ENCODE measurements around the gene OBP2A. TPM values are rescaled to one million over a fixed set of nuclear protein-coding genes. Genes with fewer than 3 reads are reported as not detected.

OBP2A gene
- total RNA-seq, 4 donors from 2014 or later = not detected

DNA sequence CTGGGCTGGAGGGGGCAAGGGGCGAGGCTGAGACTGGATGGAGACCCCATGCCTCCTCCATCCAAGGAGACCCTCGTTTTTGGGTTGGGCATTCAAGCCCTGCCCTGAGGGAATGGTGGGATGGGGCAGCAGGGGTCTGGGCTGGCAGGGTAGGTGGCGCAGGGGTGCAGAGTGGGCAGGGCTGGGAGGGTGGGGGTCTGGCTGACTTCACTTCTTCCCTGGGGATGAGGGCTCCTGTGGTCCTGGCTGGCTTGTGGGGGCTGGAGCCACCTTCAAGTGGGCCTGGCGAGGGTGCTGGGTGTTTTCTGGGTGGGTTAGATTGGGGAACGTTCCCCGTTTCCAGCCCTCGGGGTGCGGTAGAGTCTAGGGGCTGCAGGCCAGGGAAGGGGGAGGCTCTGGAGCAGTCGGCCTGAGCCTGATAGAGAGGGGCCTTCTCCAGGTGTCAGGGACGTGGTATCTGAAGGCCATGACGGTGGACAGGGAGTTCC lies 24.3 kb upstream of the OBP2A start:
- peaks cover 73% of the 10 kb centered on the region for H3K27me3 ChIP-seq
- H3K27ac ChIP-seq = no peak overlapping the region
- H3K36me3 ChIP-seq = no peaks in the 10 kb centered on the region
- no peak overlapping the region for H3K4me3 ChIP-seq
- 83% methylated on average over 5 of the region's 11 CpGs; no CpG with 5 or more reads in 1 of the 2 donors for WGBS, 2 donors (ENCODE audit: low coverage in 1 of 2)
- no peaks in the 10 kb centered on the region for H3K9me3 ChIP-seq
- H3K4me1 ChIP-seq = no peaks in the 10 kb centered on the region
- no peak for ATAC-seq
- TF ChIP-seq, protein P1, sequence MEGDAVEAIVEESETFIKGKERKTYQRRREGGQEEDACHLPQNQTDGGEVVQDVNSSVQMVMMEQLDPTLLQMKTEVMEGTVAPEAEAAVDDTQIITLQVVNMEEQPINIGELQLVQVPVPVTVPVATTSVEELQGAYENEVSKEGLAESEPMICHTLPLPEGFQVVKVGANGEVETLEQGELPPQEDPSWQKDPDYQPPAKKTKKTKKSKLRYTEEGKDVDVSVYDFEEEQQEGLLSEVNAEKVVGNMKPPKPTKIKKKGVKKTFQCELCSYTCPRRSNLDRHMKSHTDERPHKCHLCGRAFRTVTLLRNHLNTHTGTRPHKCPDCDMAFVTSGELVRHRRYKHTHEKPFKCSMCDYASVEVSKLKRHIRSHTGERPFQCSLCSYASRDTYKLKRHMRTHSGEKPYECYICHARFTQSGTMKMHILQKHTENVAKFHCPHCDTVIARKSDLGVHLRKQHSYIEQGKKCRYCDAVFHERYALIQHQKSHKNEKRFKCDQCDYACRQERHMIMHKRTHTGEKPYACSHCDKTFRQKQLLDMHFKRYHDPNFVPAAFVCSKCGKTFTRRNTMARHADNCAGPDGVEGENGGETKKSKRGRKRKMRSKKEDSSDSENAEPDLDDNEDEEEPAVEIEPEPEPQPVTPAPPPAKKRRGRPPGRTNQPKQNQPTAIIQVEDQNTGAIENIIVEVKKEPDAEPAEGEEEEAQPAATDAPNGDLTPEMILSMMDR (IDR thresholded peaks at IDR 0.05) = no peak
- TF ChIP-seq EP300 (IDR thresholded peaks at IDR 0.05) = no peak

DNA sequence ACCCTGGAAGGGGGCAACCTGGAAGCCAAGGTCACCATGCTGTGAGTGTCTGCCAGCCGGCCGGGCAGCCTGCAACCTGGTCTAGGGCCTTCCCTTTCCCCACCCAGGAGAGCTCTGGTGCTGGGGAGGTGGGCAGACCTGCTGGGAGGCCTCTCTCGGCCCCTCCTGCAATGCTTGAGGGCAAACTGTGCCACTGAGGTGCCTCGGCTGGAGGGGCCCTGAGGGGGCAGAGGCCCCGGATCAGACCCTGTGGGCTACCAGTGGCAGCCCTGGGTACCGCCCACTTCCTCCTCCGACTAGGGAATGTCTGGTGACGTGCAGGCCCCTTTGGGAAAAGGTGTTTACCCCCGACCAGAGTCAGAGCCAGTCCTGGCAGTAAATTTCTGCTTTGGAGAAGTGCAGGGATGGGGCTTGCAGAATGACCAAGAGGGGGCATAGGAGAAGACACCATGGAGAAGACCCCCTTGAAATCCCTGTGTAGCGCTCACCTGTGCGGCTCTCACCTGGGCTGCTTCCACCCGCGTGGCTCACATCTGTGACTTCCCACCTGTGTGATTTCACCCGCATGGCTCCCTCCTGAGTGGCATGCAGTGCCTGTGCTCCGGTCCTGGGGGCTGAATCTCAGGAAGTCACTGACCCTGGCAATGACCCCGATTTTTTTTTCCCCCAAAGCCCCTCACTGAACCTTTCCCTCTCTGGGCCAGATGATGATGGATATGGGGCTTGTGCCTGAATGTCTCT lies 23.6 kb upstream of the OBP2A start:
- no peaks in the 10 kb centered on the region for H3K4me1 ChIP-seq
- peaks cover 77% of the 10 kb centered on the region for H3K27me3 ChIP-seq
- no peaks in the 10 kb centered on the region for H3K9me3 ChIP-seq
- no peak for TF ChIP-seq POLR2A (IDR thresholded peaks at IDR 0.05)
- no peak for TF ChIP-seq POLR2AphosphoS5 (IDR thresholded peaks at IDR 0.05)
- TF ChIP-seq, protein P1 (IDR thresholded peaks at IDR 0.05) = no peak
- no peak for TF ChIP-seq EP300 (IDR thresholded peaks at IDR 0.05)
- no peak overlapping the region for H3K4me3 ChIP-seq
- no peaks in the 10 kb centered on the region for H3K36me3 ChIP-seq
- ATAC-seq = no peak
- WGBS, 2 donors (ENCODE audit: low coverage in 1 of 2) = 50 to 75% methylated on average over 2 to 8 of the region's 16 CpGs
- H3K27ac ChIP-seq = no peak overlapping the region

DNA sequence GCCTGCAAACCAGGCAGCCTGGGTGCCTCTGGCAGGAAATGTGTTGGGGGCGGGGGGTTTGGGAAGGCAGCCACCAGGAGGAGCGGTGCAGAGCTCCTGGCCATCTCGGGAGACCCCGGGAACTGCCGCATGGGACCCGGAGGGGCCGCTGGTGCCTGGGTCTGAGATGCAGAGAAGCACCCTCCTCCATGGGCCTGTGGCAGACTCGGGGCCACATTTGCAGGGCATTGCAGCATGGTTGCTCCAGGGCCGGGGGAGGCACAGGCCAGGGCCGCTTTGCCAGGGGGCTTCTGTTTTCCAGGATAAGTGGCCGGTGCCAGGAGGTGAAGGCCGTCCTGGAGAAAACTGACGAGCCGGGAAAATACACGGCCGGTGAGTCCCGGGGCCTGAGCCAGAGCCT lies 23.0 kb upstream of the OBP2A start:
- no peak overlapping the region for H3K27ac ChIP-seq
- H3K4me3 ChIP-seq = no peak overlapping the region
- no peak for TF ChIP-seq EP300 (IDR thresholded peaks at IDR 0.05)
- no peak for TF ChIP-seq POLR2A (IDR thresholded peaks at IDR 0.05)
- TF ChIP-seq, protein P1 (IDR thresholded peaks at IDR 0.05) = no peak
- no peak for TF ChIP-seq POLR2AphosphoS5 (IDR thresholded peaks at IDR 0.05)
- WGBS, 2 donors (ENCODE audit: low coverage in 1 of 2) = 0% methylated on average over 1 of the region's 17 CpGs; no CpG with 5 or more reads in 1 of the 2 donors
- H3K36me3 ChIP-seq = no peaks in the 10 kb centered on the region
- no peaks in the 10 kb centered on the region for H3K4me1 ChIP-seq
- H3K27me3 ChIP-seq = peaks cover 78% of the 10 kb centered on the region
- ATAC-seq = no peak
- H3K9me3 ChIP-seq = no peaks in the 10 kb centered on the region

GRCh38 chr9:135523521-135524129 lies 22.3 kb upstream of the OBP2A start:
- no peaks in the 10 kb centered on the region for H3K9me3 ChIP-seq
- peaks cover 71% of the 10 kb centered on the region for H3K27me3 ChIP-seq
- no peaks in the 10 kb centered on the region for H3K36me3 ChIP-seq
- H3K4me3 ChIP-seq = no peak overlapping the region
- H3K27ac ChIP-seq = no peak overlapping the region
- no peak for ATAC-seq
- no peaks in the 10 kb centered on the region for H3K4me1 ChIP-seq
- no peak for TF ChIP-seq POLR2AphosphoS5 (IDR thresholded peaks at IDR 0.05)
- TF ChIP-seq, protein P1 (IDR thresholded peaks at IDR 0.05) = no peak
- TF ChIP-seq POLR2A (IDR thresholded peaks at IDR 0.05) = no peak
- no peak for TF ChIP-seq EP300 (IDR thresholded peaks at IDR 0.05)
- WGBS, 2 donors (ENCODE audit: low coverage in 1 of 2) = no CpG with 5 or more reads among the region's 21 CpGs

Data from gastroesophageal sphincter (tissue), 4 donors.